HepG2 (cell line): ENCODE results near the gene MRM3. TPM values are rescaled to one million over a fixed set of nuclear protein-coding genes. Genes with fewer than 3 reads are reported as not detected.

ENCODE experiments used
- ATAD3A ChIP-seq: sonication (generic); formaldehyde crosslinking; IDR thresholded peaks from 2 replicates; pipeline ENCODE4 v1.4.0; 2020; ENCODE audit warnings: missing genetic modification reagents
- FOSL1 ChIP-seq: sonication (generic); formaldehyde crosslinking; IDR thresholded peaks from 2 replicates; pipeline ENCODE4 v1.9.0; 2021; ENCODE audit warnings: missing genetic modification reagents, borderline replicate concordance
- JUNB ChIP-seq: sonication (generic); formaldehyde crosslinking; IDR thresholded peaks from 2 replicates; pipeline ENCODE4 v1.8.0; 2022; ENCODE audit warnings: missing genetic modification reagents, mild to moderate bottlenecking, borderline replicate concordance
- NFRKB ChIP-seq: fragments of 450-650 bp; IDR thresholded peaks from 2 replicates; pipeline ENCODE4 v1.6.1; 2017
- PHF5A ChIP-seq: IDR thresholded peaks from one replicate; pipeline ENCODE4 v1.6.1; 2018; ENCODE audit warnings: low read depth, missing genetic modification reagents; ENCODE audit not compliant: unreplicated experiment
- PLRG1 ChIP-seq: fragments of 450-650 bp; conservative IDR thresholded peaks from 2 replicates; pipeline ENCODE4 v1.6.1; 2016
- POLR2AphosphoS2 ChIP-seq: IDR thresholded peaks from 2 replicates; pipeline ENCODE4 v1.6.1; 2011; ENCODE audit warnings: low read depth, low read length, improper control_type of control experiment
- SCMH1 ChIP-seq: sonication (generic); formaldehyde crosslinking; IDR thresholded peaks from 2 replicates; pipeline ENCODE4 v1.9.0; 2021; ENCODE audit warnings: missing genetic modification reagents, mild to moderate bottlenecking, borderline replicate concordance
- SKI ChIP-seq: fragments of 450-650 bp; IDR thresholded peaks from one replicate; pipeline ENCODE4 v1.6.1; 2018; ENCODE audit warnings: mild to moderate bottlenecking; ENCODE audit not compliant: partially characterized antibody
- TEAD2 ChIP-seq: sonication (generic); formaldehyde crosslinking; IDR thresholded peaks from 2 replicates; pipeline ENCODE4 v1.9.0; 2021; ENCODE audit warnings: missing genetic modification reagents
- ZFP62 ChIP-seq: sonication (generic); formaldehyde crosslinking; IDR thresholded peaks from 2 replicates; pipeline ENCODE4 v1.4.0; 2020; ENCODE audit warnings: missing genetic modification reagents
- ZMAT3 ChIP-seq: sonication (generic); formaldehyde crosslinking; conservative IDR thresholded peaks from 2 replicates; pipeline ENCODE4 v1.7.0; 2021; ENCODE audit warnings: missing genetic modification reagents
- ZNF12 ChIP-seq: sonication (generic); formaldehyde crosslinking; IDR thresholded peaks from 2 replicates; pipeline ENCODE4 v1.5.0; 2020; ENCODE audit warnings: missing genetic modification reagents
- ZNF180 ChIP-seq: sonication (generic); formaldehyde crosslinking; IDR thresholded peaks from 2 replicates; pipeline ENCODE4 v1.4.0; 2020; ENCODE audit warnings: low read depth, missing genetic modification reagents, borderline replicate concordance
- ZNF264 ChIP-seq: sonication (generic); formaldehyde crosslinking; IDR thresholded peaks from 2 replicates; pipeline ENCODE4 v1.4.0; 2020; ENCODE audit warnings: missing genetic modification reagents
- ZNF672 ChIP-seq: sonication (generic); formaldehyde crosslinking; IDR thresholded peaks from 2 replicates; pipeline ENCODE4 v1.8.1; 2022; ENCODE audit warnings: missing genetic modification reagents
- ZNF75D ChIP-seq: sonication (generic); formaldehyde crosslinking; IDR thresholded peaks from 2 replicates; pipeline ENCODE4 v1.8.1; 2023; ENCODE audit warnings: missing genetic modification reagents, mild to moderate bottlenecking, borderline replicate concordance
- polyA plus RNA-seq, 8 experiments: library from polyadenylated mRNA; depleted of rRNA in 3 of 8; stranded (reverse) in 7 of 8; unstranded in 1 of 8; fragments of >200 nt; fragmentation: Illumina TruSeq in 4 of 8; extraction: Trizol in 4 of 8; gene quantifications; 2 replicates each; pipeline versions ENCODE4 v1.2.1 to v1.2.3, GENCODE V29; 2011 to 2016; ENCODE audit warnings: low read depth in 4 of 8, missing spikeins in 1 of 8, mixed read lengths in 1 of 8; ENCODE audit not compliant: insufficient read depth in 1 of 8
- total RNA-seq, 5 experiments: library from RNA; depleted of rRNA; stranded (reverse); fragments of >200 nt; fragmentation: Illumina TruSeq; extraction: Trizol; gene quantifications; 2 replicates each; pipeline ENCODE4 v1.2.3, GENCODE V29; 2016; ENCODE audit warnings: low read depth in 1 of 5
- TF ChIP-seq, protein P1 (sequence below): sonication (generic); formaldehyde crosslinking; IDR thresholded peaks from 2 replicates; pipeline ENCODE4 v1.4.0; 2020; ENCODE audit warnings: mild to moderate bottlenecking, low read depth, missing genetic modification reagents
- TF ChIP-seq, protein P2 (sequence below): sonication (generic); formaldehyde crosslinking; IDR thresholded peaks from 2 replicates; pipeline ENCODE4 v1.8.1; 2023; ENCODE audit warnings: mild to moderate bottlenecking, inconsistent platforms, moderate library complexity, missing genetic modification reagents, borderline replicate concordance
- TF ChIP-seq, protein P3 (sequence below): sonication (generic); formaldehyde crosslinking; conservative IDR thresholded peaks from 2 replicates; pipeline ENCODE4 v1.5.0; 2020; ENCODE audit warnings: missing genetic modification reagents
- TF ChIP-seq, protein P4 (sequence below): sonication (generic); formaldehyde crosslinking; IDR thresholded peaks from 2 replicates; pipeline ENCODE4 v1.8.0; 2022; ENCODE audit warnings: mild to moderate bottlenecking, missing genetic modification reagents, moderate library complexity
- TF ChIP-seq, protein P5 (sequence below): sonication (generic); formaldehyde crosslinking; IDR thresholded peaks from 2 replicates; pipeline ENCODE4 v1.4.0; 2020; ENCODE audit warnings: mild to moderate bottlenecking, missing genetic modification reagents, borderline replicate concordance
- TF ChIP-seq, protein P6 (sequence below): sonication (generic); formaldehyde crosslinking; IDR thresholded peaks from 2 replicates; pipeline ENCODE4 v1.8.0; 2022; ENCODE audit warnings: missing genetic modification reagents, mild to moderate bottlenecking, borderline replicate concordance

Gene MRM3
- total and polyA plus RNA-seq, 2 of the 13 experiments (the other 11 are each of a cell fraction or from before 2014, with no cell fraction given), result 12.3 to 25.5 TPM

DNA sequence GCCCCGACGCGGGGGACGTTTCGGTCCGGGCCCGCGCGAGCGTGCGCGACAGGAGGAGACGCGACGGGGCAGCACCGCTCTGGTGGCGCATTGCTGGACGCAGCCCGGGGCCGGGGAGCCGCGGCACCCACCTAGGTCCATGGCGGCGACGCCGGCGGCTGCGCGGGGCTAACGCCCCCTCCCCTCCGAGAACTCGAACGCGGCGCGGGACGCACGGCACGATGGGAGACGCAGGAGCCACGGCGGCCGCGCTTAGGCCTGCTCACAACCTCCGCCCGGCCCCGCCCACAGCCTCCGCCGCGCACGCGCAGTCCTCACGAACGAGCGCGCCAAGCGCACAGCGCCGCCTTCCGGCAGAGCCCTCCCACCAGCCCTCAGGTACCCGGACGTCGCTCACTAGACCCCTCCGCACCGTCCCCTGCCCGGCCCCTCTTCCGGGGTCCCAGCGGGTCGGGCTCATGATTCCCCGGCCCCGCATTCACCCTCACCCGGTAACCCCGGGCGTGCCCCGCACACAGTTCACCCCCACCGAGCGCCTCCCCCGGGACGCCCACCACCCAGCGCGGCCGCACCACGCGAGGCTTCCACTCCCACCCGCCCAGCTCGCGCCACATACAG lies 30.0 kb upstream of the MRM3 start, which contains the start of gene GEMIN4 (continued):
- TF ChIP-seq, protein P1, sequence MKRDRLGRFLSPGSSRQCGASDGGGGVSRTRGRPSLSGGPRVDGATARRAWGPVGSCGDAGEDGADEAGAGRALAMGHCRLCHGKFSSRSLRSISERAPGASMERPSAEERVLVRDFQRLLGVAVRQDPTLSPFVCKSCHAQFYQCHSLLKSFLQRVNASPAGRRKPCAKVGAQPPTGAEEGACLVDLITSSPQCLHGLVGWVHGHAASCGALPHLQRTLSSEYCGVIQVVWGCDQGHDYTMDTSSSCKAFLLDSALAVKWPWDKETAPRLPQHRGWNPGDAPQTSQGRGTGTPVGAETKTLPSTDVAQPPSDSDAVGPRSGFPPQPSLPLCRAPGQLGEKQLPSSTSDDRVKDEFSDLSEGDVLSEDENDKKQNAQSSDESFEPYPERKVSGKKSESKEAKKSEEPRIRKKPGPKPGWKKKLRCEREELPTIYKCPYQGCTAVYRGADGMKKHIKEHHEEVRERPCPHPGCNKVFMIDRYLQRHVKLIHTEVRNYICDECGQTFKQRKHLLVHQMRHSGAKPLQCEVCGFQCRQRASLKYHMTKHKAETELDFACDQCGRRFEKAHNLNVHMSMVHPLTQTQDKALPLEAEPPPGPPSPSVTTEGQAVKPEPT (CRISPR knock-in tag), result 0 out of 2 replicates have a peak, but pooled peaks have one; percentile 19
- TF ChIP-seq TEAD2, result no peak
- no peak for TF ChIP-seq JUNB (CRISPR knock-in tag)
- TF ChIP-seq ZNF672 (CRISPR knock-in tag), result no peak
- TF ChIP-seq SKI, result peak; percentile 18
- TF ChIP-seq PLRG1, result no peak
- TF ChIP-seq SCMH1 (CRISPR knock-in tag), result no peak
- no peak for TF ChIP-seq PHF5A (CRISPR knock-in tag)
- TF ChIP-seq, protein P2, sequence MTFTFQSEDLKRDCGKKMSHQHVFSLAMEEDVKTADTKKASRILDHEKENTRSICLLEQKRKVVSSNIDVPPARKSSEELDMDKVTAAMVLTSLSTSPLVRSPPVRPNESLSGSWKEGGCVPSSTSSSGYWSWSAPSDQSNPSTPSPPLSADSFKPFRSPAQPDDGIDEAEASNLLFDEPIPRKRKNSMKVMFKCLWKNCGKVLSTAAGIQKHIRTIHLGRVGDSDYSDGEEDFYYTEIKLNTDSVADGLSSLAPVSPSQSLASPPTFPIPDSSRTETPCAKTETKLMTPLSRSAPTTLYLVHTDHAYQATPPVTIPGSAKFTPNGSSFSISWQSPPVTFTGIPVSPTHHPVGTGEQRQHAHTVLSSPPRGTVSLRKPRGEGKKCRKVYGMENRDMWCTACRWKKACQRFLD (CRISPR knock-in tag), result no peak; the same call in 1 of the 2 replicates
- no peak for TF ChIP-seq ZNF180
- TF ChIP-seq ZNF264 (CRISPR knock-in tag), result no peak
- TF ChIP-seq FOSL1 (CRISPR knock-in tag), result no peak
- TF ChIP-seq, protein P3, sequence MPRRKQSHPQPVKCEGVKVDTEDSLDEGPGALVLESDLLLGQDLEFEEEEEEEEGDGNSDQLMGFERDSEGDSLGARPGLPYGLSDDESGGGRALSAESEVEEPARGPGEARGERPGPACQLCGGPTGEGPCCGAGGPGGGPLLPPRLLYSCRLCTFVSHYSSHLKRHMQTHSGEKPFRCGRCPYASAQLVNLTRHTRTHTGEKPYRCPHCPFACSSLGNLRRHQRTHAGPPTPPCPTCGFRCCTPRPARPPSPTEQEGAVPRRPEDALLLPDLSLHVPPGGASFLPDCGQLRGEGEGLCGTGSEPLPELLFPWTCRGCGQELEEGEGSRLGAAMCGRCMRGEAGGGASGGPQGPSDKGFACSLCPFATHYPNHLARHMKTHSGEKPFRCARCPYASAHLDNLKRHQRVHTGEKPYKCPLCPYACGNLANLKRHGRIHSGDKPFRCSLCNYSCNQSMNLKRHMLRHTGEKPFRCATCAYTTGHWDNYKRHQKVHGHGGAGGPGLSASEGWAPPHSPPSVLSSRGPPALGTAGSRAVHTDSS (CRISPR knock-in tag), result no peak
- 0 out of 2 replicates have a peak, but pooled peaks have one; percentile 30 for TF ChIP-seq ZMAT3 (CRISPR knock-in tag)
- TF ChIP-seq, protein P4, sequence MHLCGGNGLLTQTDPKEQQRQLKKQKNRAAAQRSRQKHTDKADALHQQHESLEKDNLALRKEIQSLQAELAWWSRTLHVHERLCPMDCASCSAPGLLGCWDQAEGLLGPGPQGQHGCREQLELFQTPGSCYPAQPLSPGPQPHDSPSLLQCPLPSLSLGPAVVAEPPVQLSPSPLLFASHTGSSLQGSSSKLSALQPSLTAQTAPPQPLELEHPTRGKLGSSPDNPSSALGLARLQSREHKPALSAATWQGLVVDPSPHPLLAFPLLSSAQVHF (CRISPR knock-in tag), result no peak
- TF ChIP-seq ZFP62 (CRISPR knock-in tag), result no peak
- TF ChIP-seq, protein P5, sequence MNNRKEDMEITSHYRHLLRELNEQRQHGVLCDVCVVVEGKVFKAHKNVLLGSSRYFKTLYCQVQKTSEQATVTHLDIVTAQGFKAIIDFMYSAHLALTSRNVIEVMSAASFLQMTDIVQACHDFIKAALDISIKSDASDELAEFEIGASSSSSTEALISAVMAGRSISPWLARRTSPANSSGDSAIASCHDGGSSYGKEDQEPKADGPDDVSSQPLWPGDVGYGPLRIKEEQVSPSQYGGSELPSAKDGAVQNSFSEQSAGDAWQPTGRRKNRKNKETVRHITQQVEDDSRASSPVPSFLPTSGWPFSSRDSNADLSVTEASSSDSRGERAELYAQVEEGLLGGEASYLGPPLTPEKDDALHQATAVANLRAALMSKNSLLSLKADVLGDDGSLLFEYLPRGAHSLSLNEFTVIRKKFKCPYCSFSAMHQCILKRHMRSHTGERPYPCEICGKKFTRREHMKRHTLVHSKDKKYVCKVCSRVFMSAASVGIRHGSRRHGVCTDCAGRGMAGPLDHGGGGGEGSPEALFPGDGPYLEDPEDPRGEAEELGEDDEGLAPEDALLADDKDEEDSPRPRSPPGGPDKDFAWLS (CRISPR knock-in tag), result no peak
- no peak for TF ChIP-seq ATAD3A (CRISPR knock-in tag)
- no peak for TF ChIP-seq ZNF12 (CRISPR knock-in tag)
- no peak for TF ChIP-seq POLR2AphosphoS2
- TF ChIP-seq, protein P6, sequence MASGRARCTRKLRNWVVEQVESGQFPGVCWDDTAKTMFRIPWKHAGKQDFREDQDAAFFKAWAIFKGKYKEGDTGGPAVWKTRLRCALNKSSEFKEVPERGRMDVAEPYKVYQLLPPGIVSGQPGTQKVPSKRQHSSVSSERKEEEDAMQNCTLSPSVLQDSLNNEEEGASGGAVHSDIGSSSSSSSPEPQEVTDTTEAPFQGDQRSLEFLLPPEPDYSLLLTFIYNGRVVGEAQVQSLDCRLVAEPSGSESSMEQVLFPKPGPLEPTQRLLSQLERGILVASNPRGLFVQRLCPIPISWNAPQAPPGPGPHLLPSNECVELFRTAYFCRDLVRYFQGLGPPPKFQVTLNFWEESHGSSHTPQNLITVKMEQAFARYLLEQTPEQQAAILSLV, result peak; percentile 76; the same call in 1 of the 2 replicates
- no peak for TF ChIP-seq NFRKB
- TF ChIP-seq ZNF75D (CRISPR knock-in tag), result no peak
